Stimulated activated naive CD8-positive, alpha-beta T cell treated with anti-CD3 and anti-CD28 coated beads, Interleukin-15, Interleukin-2, amounts not matched to agents 100 ng/mL and 50 ng/mL, for 24 hours (primary cell): ENCODE measurements around the gene CBLL1.

Experiments
- H3K27ac Mint-ChIP-seq: one replicate; pipeline ENCODE4 v1.8.0; 2021; ENCODE audit warnings: mild to moderate bottlenecking, mixed read lengths
- H3K27me3 Mint-ChIP-seq: one replicate; pipeline ENCODE4 v1.8.0; 2021; ENCODE audit warnings: mixed read lengths
- H3K36me3 Mint-ChIP-seq: one replicate; pipeline ENCODE4 v1.8.0; 2021; ENCODE audit warnings: low read depth, mixed read lengths
- H3K4me1 Mint-ChIP-seq: one replicate; pipeline ENCODE4 v1.8.0; 2021; ENCODE audit warnings: low read depth, mixed read lengths
- H3K4me3 Mint-ChIP-seq: one replicate; pipeline ENCODE4 v1.8.0; 2021; ENCODE audit warnings: mild to moderate bottlenecking, mixed read lengths
- H3K9me3 Mint-ChIP-seq: one replicate; pipeline ENCODE4 v1.8.0; 2021; ENCODE audit warnings: mixed read lengths

The CBLL1 gene, protein sequence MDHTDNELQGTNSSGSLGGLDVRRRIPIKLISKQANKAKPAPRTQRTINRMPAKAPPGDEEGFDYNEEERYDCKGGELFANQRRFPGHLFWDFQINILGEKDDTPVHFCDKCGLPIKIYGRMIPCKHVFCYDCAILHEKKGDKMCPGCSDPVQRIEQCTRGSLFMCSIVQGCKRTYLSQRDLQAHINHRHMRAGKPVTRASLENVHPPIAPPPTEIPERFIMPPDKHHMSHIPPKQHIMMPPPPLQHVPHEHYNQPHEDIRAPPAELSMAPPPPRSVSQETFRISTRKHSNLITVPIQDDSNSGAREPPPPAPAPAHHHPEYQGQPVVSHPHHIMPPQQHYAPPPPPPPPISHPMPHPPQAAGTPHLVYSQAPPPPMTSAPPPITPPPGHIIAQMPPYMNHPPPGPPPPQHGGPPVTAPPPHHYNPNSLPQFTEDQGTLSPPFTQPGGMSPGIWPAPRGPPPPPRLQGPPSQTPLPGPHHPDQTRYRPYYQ

DNA sequence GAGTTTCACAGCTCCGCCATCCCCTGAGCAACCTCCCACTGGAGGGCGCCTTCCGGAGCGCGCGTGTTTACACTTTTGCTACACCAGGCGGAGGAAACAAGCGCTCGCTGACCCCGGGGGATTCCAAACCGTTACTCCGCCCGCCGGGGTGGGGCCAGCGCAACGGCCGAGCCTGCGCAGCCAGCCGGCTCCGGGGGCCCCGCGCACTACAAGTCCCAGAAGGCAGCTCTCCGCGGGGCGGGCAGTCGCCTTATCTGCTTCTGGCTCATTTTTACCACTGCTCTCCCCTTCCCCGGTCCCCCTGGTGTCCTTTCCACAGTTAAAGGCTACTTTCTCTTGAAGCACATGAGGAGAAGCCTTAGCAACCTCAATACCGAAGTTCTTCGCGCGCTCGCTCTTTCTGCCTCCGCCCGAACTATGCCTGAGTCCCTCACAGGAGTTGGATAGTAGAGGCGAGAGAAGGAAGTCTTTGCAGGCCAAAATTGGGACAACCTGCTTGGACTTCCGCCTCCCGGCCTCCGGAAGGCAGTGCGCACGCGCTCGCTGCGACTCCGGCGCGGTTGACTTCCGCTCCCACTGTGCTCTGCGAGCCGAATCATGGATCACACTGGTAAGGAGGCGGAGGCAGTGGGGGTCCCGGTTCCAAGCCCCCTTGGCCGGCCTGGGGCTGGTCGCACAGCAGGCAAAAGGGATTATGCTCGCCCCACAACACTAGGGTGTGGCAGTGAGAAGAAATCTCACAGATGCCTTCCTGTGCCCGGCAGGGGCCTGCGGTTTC is at the start of gene CBLL1:
Gene CBLL1 (plus strand): TSS at position 576 of the 778 bp plus-strand sequence. CDS start 22 bp downstream, at position 598.
- Mint-ChIP-seq H3K27me3 (no peaks in the 10 kb centered on the region), H3K4me3 (peak within 1 kb of the TSS; percentile 94), H3K9me3 (no peaks in the 10 kb centered on the region), H3K27ac (peak within 1 kb of the TSS; percentile 99), H3K36me3 (peaks cover 11% of the 10 kb centered on the region), H3K4me1 (peaks cover 51% of the 10 kb centered on the region)

DNA sequence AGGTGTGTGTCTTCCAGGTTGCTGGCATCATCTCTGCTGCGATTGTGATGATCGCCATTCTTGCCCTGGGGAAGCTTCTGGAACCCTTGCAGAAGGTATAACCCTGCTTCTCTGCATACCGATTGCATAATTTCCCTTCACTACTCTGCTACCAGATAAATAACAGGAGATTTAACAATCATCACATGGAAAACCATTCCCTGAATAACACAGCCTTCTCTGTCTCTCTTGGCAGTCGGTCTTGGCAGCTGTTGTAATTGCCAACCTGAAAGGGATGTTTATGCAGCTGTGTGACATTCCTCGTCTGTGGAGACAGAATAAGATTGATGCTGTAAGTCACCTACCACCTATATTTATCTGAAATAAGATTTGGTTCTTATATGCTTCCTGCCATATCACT is 49.6 kb upstream of the CBLL1 start:
- Mint-ChIP-seq H3K36me3 (no peaks in the 10 kb centered on the region), H3K4me1 (peaks cover 7% of the 10 kb centered on the region), H3K27me3 (peaks cover 12% of the 10 kb centered on the region), H3K4me3 (no peak overlapping the region), H3K9me3 (no peaks in the 10 kb centered on the region), H3K27ac (no peak overlapping the region)

DNA sequence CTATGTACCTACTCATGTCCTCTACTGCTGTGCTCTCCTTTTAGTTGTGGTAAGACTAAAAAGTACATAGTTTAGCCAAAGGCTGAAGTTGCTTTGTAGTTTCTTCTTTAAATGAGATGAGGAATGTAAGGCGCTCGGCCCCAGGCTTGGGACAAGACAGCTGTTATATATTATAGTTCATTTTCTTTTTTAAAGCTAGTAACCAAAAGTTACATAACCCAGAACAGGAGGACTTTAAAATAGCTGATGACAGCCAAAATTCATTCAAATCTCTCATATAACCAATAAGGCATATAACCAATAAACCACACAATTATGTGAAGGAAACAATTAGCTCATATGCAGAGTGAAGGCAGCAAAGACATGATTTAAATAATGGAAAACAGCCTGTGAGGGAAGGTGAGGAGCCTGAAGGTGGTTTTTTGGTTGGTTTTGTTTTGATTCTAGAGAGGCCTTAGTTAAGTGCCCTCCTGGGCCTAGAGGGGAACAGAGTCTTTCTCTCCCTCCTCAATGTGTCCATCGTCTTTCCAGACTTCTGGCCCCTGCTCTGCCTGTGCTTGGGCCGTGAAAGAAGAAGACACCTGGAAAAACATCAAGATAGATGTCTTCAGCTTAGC is 47.5 kb upstream of the CBLL1 start:
- H3K4me1 Mint-ChIP-seq = peaks cover 7% of the 10 kb centered on the region
- no peaks in the 10 kb centered on the region for H3K9me3 Mint-ChIP-seq
- H3K4me3 Mint-ChIP-seq = no peak overlapping the region
- peaks cover 13% of the 10 kb centered on the region for H3K27me3 Mint-ChIP-seq
- no peak overlapping the region for H3K27ac Mint-ChIP-seq
- H3K36me3 Mint-ChIP-seq = no peaks in the 10 kb centered on the region

DNA sequence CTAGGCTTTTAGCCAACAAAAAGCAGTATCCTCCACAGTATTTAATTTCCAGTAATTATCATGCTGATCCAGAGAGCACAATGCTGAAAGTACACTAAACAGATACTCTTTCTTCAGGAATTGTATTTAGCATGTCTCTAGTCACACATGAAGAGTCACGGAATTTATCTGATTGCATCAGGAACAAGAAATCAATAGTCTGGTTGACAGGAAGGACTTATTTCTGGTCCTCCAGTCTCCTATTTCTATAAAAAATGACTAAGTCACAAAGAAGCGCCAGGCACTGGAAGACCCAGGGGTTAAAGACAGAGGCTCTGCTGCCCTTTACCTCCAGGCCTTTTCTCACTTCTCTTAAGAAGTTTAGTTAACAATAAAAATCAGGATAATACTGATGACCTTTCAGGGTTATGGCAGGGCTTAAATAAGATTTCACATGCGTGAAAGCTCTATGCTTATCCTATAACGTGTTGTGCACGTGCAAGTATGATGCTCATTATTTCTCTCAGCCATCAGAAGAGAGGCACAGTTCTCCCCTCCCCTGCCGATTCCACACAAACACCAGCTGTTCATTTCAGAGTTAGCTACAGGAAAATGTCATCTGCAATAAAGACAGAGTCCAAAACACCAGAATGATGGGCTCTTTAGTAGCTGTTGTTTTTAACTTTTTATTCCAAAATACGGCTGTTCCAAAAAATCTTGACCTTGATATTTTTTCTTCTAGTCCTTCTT is 46.5 kb upstream of the CBLL1 start:
- H3K4me3 Mint-ChIP-seq = no peak overlapping the region
- peaks cover 7% of the 10 kb centered on the region for H3K4me1 Mint-ChIP-seq
- H3K27me3 Mint-ChIP-seq = peaks cover 12% of the 10 kb centered on the region
- no peaks in the 10 kb centered on the region for H3K36me3 Mint-ChIP-seq
- no peaks in the 10 kb centered on the region for H3K9me3 Mint-ChIP-seq
- no peak overlapping the region for H3K27ac Mint-ChIP-seq

DNA sequence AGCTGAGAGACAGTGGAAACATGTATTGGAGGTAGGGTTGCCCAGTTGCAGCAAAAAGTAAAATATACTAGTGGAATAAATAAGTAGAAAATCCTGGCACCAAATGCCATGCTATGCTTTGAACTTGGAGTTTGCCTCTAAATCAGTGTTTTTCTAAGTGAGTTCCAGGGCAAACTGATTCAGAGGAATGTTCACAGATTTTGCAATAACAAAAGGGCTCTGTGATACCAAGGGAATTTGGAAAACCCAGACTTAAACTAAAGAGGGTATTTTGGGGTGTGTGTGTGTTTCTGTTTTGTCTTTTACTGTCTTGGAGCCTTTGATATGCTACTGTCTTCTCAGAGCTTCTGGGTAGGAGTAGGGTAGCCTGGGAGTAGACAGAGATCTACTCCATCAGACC is 43.4 kb upstream of the CBLL1 start:
- H3K27ac Mint-ChIP-seq = no peak overlapping the region
- H3K9me3 Mint-ChIP-seq = no peaks in the 10 kb centered on the region
- peaks cover 8% of the 10 kb centered on the region for H3K27me3 Mint-ChIP-seq
- no peak overlapping the region for H3K4me3 Mint-ChIP-seq
- H3K36me3 Mint-ChIP-seq = no peaks in the 10 kb centered on the region
- H3K4me1 Mint-ChIP-seq = peaks cover 7% of the 10 kb centered on the region

DNA sequence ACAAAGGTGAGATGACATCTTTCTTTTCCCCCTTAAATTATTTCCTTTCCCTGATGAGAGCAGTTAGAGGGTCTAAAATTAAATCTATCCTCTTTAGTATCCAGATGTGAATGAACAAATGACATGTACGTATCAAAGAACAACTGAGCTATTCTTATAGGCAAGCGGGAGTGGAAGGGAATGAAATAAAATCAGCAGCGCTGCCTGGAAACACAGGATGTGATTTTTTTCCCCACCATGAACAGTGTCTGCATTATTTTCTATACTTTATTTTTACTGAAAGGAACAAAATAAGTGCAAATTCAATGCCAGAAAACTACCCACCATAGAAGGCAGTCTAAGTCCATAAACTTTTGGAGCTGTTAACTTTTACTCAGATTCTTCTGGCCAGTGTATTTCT is 42.8 kb upstream of the CBLL1 start:
- peaks cover 7% of the 10 kb centered on the region for H3K4me1 Mint-ChIP-seq
- H3K4me3 Mint-ChIP-seq = no peak overlapping the region
- H3K27ac Mint-ChIP-seq = no peak overlapping the region
- H3K27me3 Mint-ChIP-seq = peaks cover 8% of the 10 kb centered on the region
- no peaks in the 10 kb centered on the region for H3K9me3 Mint-ChIP-seq
- H3K36me3 Mint-ChIP-seq = no peaks in the 10 kb centered on the region

DNA sequence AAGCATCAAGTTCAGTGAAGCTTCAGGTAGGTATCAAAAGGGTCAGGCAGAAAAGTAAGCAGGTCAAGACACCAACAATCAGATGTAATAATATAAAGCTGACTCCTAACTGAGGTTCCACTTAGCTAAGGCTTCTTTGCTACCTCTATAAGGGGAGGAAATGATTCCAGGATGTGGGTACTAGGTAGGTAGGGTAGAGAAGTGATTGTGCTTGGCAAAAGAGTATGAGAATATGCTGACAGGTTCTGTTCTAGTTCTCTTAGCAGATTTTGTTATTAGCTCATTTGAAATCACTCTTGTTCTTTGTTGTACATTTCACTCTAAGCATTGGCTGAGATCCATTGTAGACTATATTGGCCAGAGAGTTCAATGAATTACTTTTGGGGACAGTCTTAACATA is 40.7 kb upstream of the CBLL1 start:
- no peaks in the 10 kb centered on the region for H3K9me3 Mint-ChIP-seq
- H3K27me3 Mint-ChIP-seq = peaks cover 8% of the 10 kb centered on the region
- H3K36me3 Mint-ChIP-seq = no peaks in the 10 kb centered on the region
- H3K27ac Mint-ChIP-seq = no peak overlapping the region
- H3K4me3 Mint-ChIP-seq = no peak overlapping the region
- H3K4me1 Mint-ChIP-seq = no peaks in the 10 kb centered on the region

DNA sequence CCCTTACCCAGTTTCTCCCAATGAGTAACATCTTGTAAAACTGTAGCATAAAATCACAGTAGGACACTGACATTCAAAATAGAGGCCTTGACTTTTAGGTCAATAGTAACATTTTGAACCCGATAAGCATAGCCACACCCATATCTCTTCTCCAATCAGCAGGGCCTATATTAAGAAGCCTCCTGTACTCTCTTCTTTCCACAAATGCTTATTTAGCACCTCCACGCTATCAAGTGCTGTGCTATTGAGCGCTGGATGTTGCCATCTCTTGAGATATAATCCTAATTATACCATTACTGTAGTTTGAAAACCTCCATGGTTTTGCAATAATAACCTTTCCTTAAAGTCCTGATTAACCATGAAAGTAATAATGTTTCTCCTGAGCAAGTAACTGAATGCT is 40.1 kb upstream of the CBLL1 start:
- Mint-ChIP-seq H3K4me1 (no peaks in the 10 kb centered on the region), H3K36me3 (no peaks in the 10 kb centered on the region), H3K27ac (no peak overlapping the region), H3K4me3 (no peak overlapping the region), H3K9me3 (no peaks in the 10 kb centered on the region), H3K27me3 (peaks cover 8% of the 10 kb centered on the region)

DNA sequence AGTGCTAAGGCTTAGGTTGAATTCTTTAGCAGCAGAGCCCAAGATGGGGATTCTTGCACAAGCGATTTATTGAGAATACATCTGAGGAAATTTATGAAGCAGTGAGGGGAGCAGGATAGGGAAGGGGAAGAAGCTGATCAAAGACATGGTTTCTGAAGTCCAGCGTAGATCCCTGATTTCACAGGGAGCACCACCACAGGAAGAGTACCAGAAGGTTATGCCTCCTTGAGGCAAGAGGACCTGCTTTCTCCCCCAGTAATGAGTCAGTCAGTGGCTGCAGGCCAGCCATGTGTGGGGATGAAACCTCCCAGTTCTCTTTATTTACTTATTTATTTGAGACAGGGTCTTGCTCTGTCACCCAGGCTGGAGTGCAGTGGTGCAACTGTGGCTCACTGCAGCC is 35.0 kb upstream of the CBLL1 start:
- H3K4me3 Mint-ChIP-seq = no peak overlapping the region
- H3K9me3 Mint-ChIP-seq = no peaks in the 10 kb centered on the region
- no peaks in the 10 kb centered on the region for H3K4me1 Mint-ChIP-seq
- no peak overlapping the region for H3K27ac Mint-ChIP-seq
- no peaks in the 10 kb centered on the region for H3K27me3 Mint-ChIP-seq
- H3K36me3 Mint-ChIP-seq = no peaks in the 10 kb centered on the region

DNA sequence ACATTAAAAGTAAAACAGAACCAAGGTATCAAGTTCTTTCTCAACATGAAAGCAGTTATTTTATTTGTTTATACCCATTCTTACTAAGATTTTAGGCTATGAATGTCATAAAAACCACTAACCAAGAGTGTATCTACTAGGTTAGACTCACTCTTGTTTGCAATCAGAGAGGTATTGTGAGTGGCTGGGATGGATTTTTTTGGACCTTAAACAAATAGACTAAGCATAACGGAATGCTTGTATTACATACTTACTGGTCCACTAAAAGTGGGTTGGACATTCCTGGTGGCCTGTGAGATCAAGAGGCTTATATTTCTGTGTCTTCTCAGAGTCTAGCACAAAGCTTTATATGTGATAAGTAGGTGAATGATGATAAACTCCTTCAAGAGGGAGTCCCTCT is 32.6 kb upstream of the CBLL1 start:
- Mint-ChIP-seq H3K27ac (no peak overlapping the region), H3K27me3 (no peaks in the 10 kb centered on the region), H3K9me3 (no peaks in the 10 kb centered on the region), H3K36me3 (no peaks in the 10 kb centered on the region), H3K4me3 (no peak overlapping the region), H3K4me1 (no peaks in the 10 kb centered on the region)

DNA sequence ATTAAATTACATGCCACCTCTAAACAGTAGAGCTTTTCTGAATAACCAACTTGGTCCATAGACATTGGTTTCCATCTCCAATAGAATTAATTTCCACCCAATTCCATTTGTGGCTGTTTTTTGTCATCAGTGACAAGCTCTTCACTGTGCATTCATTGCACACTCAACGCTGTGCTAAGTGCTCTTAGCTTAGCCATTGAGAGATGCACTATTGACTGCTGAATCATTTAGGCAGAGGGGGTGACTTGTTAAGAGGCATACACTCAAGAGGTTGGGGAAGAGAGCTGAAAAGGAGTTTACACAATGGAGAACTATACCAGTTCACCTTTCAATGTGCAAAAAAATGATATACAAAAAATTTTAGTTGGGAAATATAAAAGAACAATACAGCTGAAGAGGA is 31.9 kb upstream of the CBLL1 start:
- no peaks in the 10 kb centered on the region for H3K27me3 Mint-ChIP-seq
- H3K4me3 Mint-ChIP-seq = no peak overlapping the region

DNA sequence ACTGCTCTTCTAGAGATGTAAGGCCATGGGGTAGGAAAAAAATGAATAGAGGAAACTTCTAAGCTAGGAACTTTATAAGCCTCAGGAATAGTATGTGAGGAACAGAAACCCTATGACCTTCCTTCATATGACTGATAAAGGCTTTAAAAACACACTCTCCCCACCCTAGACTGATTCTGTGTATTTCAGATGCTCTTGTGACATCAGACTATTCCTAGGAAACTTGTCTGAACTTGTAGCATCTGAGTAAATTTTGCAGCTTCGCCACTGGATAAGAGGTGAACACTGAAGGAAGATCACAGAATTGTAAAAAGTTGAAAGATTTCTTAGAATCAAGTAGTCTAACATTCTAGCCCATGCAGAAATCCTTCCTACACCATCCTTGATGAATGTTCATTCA is 31.0 kb upstream of the CBLL1 start:
- Mint-ChIP-seq H3K4me1 (no peaks in the 10 kb centered on the region), H3K36me3 (no peaks in the 10 kb centered on the region), H3K9me3 (no peaks in the 10 kb centered on the region), H3K4me3 (no peak overlapping the region), H3K27ac (no peak overlapping the region), H3K27me3 (no peaks in the 10 kb centered on the region)

More for the DNA sequence above, 31.9 kb upstream of the CBLL1 start:
- Mint-ChIP-seq H3K4me1 (no peaks in the 10 kb centered on the region), H3K27ac (no peak overlapping the region), H3K36me3 (no peaks in the 10 kb centered on the region), H3K9me3 (no peaks in the 10 kb centered on the region)

DNA sequence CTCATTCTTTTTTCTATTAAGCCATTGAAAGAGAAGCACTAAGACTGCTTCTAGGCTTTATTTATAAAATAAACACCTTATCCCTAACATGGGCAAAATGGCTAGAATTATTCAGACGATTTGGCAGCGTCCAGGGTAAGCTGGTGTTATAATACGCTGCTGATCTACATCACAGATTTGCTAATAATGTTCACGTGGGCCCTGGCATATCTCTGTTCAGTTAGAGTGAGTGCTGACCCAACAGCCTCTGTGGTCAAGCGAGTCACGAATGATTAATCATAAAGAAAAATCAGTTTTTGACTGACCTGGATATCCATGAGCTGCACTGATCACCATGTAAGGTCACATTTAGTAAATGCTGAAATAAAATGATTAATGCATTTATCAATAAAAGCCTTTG is 28.4 kb upstream of the CBLL1 start:
- Mint-ChIP-seq H3K4me3 (no peak overlapping the region), H3K36me3 (no peaks in the 10 kb centered on the region), H3K9me3 (no peaks in the 10 kb centered on the region), H3K4me1 (no peaks in the 10 kb centered on the region), H3K27me3 (no peaks in the 10 kb centered on the region), H3K27ac (no peak overlapping the region)

DNA sequence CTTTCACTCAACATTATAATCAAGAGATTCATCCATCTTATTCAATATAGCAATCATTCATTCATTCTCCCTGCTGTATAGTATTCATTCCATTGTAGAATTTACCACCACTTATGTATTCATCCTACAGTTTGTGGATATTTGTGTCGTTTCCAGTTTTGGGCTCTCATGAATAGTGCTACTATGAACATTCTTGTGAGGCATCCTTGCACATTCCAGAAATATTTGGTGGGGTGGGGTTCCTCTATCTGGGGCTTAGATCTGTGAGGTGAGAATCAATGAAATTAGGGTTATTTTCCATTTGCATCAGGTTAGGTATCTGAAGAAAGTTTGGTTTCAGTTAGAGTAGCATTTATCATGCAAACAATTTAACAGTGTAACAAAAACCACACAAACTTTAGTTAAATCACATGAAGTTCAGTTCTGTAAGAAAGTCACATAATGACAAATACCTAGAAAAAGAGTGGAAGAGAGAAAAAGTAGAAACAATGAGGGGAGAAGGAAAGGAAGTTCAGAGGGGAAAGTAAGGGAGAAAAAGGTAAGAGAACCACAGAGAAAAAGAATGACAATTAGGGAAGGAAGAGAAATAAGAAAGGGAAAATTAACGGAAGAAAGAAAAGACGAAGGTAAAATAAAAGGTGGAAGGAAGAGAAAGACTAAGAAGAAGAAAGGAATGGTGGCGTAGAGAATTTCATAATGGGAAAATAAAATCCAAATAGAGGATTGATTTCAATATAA is 25.3 kb upstream of the CBLL1 start:
- Mint-ChIP-seq H3K36me3 (no peaks in the 10 kb centered on the region), H3K27me3 (no peaks in the 10 kb centered on the region), H3K4me3 (no peak overlapping the region), H3K9me3 (no peaks in the 10 kb centered on the region), H3K27ac (no peak overlapping the region), H3K4me1 (no peaks in the 10 kb centered on the region)
